HUES64 (cell line): ENCODE results near the gene ATG9B. TPM values are rescaled to one million over a fixed set of nuclear protein-coding genes. Genes with fewer than 3 reads are reported as not detected.

Experiments
- H3K27ac ChIP-seq: 2 replicates; pipeline ENCODE4 v1.7.0; 2013; ENCODE audit warnings: low read depth, low read length, inconsistent platforms
- H3K27me3 ChIP-seq: 2 replicates; pipeline ENCODE4 v1.6.1; 2013; ENCODE audit warnings: mild to moderate bottlenecking, low read length; ENCODE audit not compliant: insufficient read depth
- H3K36me3 ChIP-seq: 2 replicates; pipeline ENCODE4 v1.6.1; 2013; ENCODE audit warnings: mild to moderate bottlenecking, low read length; ENCODE audit not compliant: insufficient read depth
- H3K4me1 ChIP-seq: 2 replicates; pipeline ENCODE4 v1.6.1; 2013; ENCODE audit warnings: mild to moderate bottlenecking, low read length, moderate library complexity; ENCODE audit not compliant: insufficient read depth
- H3K4me3 ChIP-seq: 2 replicates; pipeline ENCODE4 v1.5.1; 2013; ENCODE audit warnings: mild to moderate bottlenecking, low read length, moderate library complexity
- H3K9ac ChIP-seq: 2 replicates; pipeline ENCODE4 v1.6.1; 2013; ENCODE audit warnings: mild to moderate bottlenecking, low read depth, low read length
- H3K9me3 ChIP-seq: 2 replicates; pipeline ENCODE4 v1.6.1; 2013; ENCODE audit warnings: low read depth, low read length; ENCODE audit not compliant: insufficient read depth
- WGBS: fragments of 150-250, 120-280 bp; methylation state at CpG from one replicate; pipeline ENCODE4 v1.1.7; 2013; ENCODE audit warnings: missing lambda C conversion rate; 5-methylcytosine and 5-hydroxymethylcytosine counted together
- polyA plus RNA-seq, 2 experiments: library from polyadenylated mRNA; stranded (reverse); fragments of 50-300 nt; gene quantifications; one replicate each; pipeline ENCODE4 v1.2.3, GENCODE V29; 2013

The ATG9B gene, protein sequence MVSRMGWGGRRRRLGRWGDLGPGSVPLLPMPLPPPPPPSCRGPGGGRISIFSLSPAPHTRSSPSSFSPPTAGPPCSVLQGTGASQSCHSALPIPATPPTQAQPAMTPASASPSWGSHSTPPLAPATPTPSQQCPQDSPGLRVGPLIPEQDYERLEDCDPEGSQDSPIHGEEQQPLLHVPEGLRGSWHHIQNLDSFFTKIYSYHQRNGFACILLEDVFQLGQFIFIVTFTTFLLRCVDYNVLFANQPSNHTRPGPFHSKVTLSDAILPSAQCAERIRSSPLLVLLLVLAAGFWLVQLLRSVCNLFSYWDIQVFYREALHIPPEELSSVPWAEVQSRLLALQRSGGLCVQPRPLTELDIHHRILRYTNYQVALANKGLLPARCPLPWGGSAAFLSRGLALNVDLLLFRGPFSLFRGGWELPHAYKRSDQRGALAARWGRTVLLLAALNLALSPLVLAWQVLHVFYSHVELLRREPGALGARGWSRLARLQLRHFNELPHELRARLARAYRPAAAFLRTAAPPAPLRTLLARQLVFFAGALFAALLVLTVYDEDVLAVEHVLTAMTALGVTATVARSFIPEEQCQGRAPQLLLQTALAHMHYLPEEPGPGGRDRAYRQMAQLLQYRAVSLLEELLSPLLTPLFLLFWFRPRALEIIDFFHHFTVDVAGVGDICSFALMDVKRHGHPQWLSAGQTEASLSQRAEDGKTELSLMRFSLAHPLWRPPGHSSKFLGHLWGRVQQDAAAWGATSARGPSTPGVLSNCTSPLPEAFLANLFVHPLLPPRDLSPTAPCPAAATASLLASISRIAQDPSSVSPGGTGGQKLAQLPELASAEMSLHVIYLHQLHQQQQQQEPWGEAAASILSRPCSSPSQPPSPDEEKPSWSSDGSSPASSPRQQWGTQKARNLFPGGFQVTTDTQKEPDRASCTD
- polyA plus RNA-seq (2013, experiment 1 of 2): 1.9 TPM
- polyA plus RNA-seq (2013, experiment 2 of 2): 3.7 TPM

DNA sequence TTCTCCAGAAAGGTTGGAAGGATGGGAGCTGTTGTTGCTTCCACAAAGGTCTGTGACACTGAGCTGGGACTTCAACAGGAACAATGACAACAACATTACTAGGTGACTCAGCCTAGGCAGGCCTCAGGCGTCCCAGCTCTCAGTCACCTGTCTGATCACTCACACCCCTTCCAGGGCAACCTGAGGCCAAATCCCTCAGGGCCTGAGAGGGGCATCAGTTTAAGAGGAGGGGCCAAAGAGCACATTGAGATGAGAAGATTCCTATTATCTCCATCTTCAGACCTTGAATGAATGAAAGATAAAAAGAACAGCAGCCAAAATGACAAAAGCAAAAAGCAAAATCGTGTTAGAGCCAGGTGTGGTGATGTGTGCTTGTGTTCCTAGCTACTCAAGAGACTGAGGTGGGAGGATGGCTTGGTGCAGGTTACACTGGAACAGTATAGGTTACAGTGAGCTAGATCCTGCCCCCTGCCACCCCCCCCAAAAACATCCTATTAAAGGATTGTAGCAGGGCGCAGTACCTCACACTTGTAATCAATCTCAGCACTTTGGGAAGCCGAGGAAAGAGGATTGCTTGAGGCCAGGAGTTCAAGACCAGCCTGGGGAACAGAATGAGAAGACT, at the start of gene ATG9B:
TSS of gene ATG9B (minus strand) at position 60 of the 622 bp plus-strand sequence. CDS start 71 bp downstream, outside the sequence.
- H3K27ac ChIP-seq: no peak within 1 kb of the TSS
- H3K9me3 ChIP-seq: no peaks in the 10 kb centered on the region
- H3K36me3 ChIP-seq: no peaks in the 10 kb centered on the region
- H3K27me3 ChIP-seq: peaks cover 11% of the 10 kb centered on the region
- no peak within 1 kb of the TSS for H3K4me3 ChIP-seq
- H3K4me1 ChIP-seq: peaks cover 31% of the 10 kb centered on the region
- WGBS: 74% methylated on average over 4 of the region's 4 CpGs
- no peak within 1 kb of the TSS for H3K9ac ChIP-seq

DNA sequence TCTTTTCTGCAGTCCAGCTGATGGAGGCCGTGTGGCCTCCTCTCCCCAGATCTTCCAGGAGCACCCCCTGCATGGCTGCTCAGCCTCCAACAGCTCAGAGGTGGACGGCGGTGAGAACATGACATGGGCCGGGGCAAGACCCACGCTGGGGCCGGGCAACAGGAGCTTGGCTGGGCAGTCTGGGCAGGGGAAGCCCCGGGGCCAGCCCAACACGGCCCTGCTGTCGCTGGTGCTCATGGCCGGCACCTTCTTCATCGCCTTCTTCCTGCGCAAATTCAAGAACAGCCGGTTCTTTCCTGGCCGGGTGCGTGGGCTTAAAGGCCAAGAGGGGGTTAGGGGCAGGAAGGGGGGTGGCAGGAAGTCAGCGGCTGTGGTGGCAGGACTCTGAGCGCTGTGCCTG, 49.7 kb upstream of the ATG9B start:
- H3K9me3 ChIP-seq: no peaks in the 10 kb centered on the region
- peaks cover 7% of the 10 kb centered on the region for H3K4me1 ChIP-seq
- H3K36me3 ChIP-seq: peaks cover 68% of the 10 kb centered on the region
- WGBS: 94% methylated on average over 17 of the region's 17 CpGs
- H3K27me3 ChIP-seq: no peaks in the 10 kb centered on the region
- no peak overlapping the region for H3K4me3 ChIP-seq
- H3K9ac ChIP-seq: no peak overlapping the region
- H3K27ac ChIP-seq: no peak overlapping the region

DNA sequence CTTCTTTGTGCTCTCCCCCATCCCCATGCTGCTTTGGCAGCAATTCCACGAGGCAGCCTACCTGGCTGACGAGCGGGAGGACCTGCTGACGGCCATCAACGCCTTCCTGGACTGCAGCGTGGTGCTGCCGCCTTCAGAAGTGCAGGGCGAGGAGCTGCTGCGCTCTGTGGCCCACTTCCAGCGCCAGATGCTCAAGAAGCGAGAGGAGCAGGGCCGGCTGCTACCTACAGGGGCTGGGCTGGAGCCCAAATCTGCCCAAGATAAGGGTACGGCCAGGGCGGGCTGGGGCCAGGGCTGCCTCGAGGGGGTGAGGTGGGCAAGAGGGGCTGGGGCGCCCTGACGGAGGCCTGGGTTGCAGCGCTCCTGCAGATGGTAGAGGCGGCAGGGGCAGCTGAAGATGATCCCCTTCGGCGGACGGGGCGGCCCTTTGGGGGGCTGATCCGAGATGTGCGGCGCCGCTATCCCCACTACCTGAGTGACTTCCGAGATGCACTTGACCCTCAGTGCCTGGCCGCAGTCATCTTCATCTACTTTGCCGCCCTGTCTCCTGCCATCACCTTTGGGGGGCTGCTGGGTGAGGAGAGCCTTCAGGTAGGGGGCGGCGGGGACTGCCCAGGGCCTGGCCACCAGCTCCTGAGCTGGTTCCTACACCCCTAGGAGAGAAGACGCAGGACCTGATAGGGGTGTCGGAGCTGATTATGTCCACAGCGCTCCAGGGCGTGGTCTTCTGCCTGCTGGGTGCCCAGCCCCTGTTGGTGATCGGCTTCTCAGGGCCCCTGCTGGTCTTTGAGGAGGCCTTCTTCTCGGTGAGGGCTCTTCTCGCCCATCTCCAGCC, 47.0 kb upstream of the ATG9B start:
- H3K27ac ChIP-seq: no peak overlapping the region

DNA sequence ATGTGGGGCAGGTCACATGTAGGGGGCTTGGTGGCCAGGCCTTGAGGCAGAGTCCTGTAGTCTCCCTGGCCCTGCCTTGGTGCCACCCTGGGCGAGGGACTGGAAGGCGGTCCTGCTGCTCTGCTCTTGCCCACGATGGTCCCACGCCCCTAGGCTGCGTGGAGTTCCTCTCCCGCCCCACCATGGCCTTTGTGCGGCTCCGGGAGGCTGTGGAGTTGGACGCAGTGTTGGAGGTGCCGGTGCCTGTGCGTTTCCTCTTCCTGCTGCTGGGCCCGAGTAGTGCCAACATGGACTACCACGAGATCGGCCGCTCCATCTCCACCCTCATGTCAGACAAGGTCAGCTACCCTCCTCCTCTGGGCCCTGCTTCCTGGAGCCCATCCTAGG, 46.3 kb upstream of the ATG9B start:
- WGBS: 96% methylated on average over 15 of the region's 15 CpGs
- Histone ChIP-seq H3K9me3 (no peaks in the 10 kb centered on the region), H3K27ac (no peak overlapping the region), H3K4me3 (no peak overlapping the region), H3K4me1 (no peaks in the 10 kb centered on the region), H3K36me3 (peaks cover 92% of the 10 kb centered on the region), H3K27me3 (no peaks in the 10 kb centered on the region), H3K9ac (no peak overlapping the region)

More for the DNA sequence above, 47.0 kb upstream of the ATG9B start:
- Histone ChIP-seq H3K27me3 (no peaks in the 10 kb centered on the region), H3K4me3 (no peak overlapping the region), H3K9me3 (no peaks in the 10 kb centered on the region), H3K36me3 (peaks cover 92% of the 10 kb centered on the region), H3K9ac (no peak overlapping the region), H3K4me1 (peaks cover 3% of the 10 kb centered on the region; the same call in 1 of the 2 replicates)
- 94% methylated on average over 39 of the region's 39 CpGs for WGBS

DNA sequence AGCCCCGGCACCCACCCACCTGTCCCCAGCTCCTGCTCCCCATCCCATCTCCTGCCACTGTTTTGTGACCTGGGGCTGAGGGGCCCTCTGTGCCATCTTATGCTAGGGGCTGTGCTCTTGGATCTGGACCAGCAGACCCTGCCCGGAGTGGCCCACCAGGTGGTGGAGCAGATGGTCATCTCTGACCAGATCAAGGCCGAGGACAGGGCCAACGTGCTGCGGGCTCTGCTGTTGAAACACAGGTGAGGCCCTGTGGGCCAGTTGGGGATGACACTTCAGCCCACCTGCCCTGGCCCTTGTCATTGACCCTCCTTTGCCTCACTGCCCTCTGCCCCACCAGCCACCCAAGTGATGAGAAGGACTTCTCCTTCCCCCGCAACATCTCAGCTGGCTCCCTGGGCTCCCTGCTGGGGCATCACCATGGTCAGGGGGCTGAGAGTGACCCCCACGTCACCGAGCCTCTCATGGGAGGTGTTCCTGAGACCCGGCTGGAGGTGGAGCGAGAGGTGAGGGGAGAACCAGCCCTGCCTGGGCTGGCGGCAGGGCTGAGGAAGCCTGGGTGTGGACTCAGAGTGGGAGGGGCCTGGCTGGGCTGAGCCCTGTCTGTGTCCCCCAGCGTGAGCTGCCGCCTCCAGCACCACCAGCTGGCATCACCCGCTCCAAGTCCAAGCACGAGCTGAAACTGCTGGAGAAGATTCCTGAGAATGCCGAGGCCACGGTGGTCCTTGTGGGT, 45.7 kb upstream of the ATG9B start:
- WGBS: 95% methylated on average over 17 of the region's 17 CpGs
- Histone ChIP-seq H3K9me3 (no peaks in the 10 kb centered on the region), H3K36me3 (peaks cover 92% of the 10 kb centered on the region), H3K4me3 (no peak overlapping the region), H3K4me1 (no peaks in the 10 kb centered on the region), H3K27ac (no peak overlapping the region), H3K27me3 (no peaks in the 10 kb centered on the region), H3K9ac (no peak overlapping the region)

DNA sequence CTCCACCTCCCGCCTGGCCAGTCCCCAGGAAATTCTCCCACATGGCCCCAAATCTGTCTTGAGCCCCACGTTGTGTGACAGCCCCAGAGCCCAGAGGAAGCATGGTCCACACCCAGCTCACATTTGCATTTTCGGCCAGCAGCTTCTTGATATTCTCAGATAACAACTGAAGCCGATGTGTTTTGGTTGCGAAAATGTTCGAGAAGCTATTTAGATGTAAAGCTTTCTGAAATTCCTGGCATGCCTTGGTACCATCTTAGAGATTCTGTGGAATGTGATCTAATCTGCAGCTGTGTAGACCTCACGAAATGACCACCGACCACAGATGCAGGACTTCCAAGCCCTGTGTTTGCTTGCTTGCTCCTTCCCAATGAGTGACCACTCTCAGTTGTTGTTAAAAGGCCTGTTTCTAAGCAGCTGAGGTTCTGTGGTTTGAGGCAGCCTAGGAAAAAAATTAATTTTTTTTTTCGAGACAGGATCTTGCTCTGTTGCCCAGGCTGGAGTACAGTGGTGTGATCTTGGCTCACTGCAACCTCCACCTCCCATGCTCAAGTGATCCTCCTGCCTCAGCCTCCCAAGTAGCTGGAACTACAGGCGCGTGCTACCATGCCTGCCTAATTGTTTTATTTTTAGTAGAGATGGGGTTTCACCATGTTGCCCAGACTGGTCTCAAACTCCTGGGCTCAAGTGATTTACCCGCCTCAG, 43.9 kb upstream of the ATG9B start:
- H3K4me1 ChIP-seq: no peaks in the 10 kb centered on the region
- H3K27me3 ChIP-seq: no peaks in the 10 kb centered on the region
- H3K9ac ChIP-seq: no peak overlapping the region
- peaks cover 81% of the 10 kb centered on the region for H3K36me3 ChIP-seq
- WGBS: 79% methylated on average over 12 of the region's 12 CpGs
- no peaks in the 10 kb centered on the region for H3K9me3 ChIP-seq
- H3K27ac ChIP-seq: peak overlapping the region; percentile 65; the same call in 1 of the 2 replicates
- H3K4me3 ChIP-seq: no peak overlapping the region

DNA sequence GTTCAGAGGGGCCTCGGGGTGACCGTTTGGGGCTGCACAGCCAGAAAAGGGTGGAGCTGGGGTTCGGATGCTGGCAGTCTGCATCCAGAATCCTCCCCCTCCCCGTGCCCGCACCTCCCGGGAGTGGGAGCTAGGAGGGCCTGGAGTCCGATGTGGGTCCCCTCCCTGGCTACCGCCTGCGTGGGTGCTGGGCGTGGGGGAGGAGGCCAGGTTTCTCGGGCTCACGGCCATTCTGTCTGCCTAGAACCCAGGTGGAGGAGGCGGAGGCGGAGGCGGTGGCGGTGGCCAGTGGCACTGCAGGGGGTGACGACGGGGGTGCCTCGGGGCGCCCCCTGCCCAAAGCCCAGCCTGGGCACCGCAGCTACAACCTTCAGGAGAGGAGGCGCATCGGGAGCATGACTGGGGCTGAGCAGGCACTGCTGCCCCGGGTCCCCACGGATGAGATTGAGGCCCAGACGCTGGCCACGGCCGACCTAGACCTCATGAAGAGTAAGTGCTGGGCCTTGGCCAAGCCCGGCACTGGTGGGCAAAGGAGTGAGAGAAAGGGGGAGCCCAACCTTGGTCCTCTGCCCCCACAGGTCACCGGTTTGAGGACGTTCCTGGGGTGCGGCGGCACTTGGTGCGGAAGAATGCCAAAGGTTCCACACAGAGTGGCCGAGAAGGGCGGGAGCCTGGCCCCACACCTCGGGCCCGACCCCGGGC, 42.1 kb upstream of the ATG9B start:
- H3K27me3 ChIP-seq: no peaks in the 10 kb centered on the region
- WGBS: 95% methylated on average over 39 of the region's 39 CpGs
- no peaks in the 10 kb centered on the region for H3K9me3 ChIP-seq
- H3K27ac ChIP-seq: no peak overlapping the region
- peaks cover 66% of the 10 kb centered on the region for H3K36me3 ChIP-seq
- H3K4me3 ChIP-seq: no peak overlapping the region
- H3K9ac ChIP-seq: no peak overlapping the region
- peaks cover 10% of the 10 kb centered on the region for H3K4me1 ChIP-seq

DNA sequence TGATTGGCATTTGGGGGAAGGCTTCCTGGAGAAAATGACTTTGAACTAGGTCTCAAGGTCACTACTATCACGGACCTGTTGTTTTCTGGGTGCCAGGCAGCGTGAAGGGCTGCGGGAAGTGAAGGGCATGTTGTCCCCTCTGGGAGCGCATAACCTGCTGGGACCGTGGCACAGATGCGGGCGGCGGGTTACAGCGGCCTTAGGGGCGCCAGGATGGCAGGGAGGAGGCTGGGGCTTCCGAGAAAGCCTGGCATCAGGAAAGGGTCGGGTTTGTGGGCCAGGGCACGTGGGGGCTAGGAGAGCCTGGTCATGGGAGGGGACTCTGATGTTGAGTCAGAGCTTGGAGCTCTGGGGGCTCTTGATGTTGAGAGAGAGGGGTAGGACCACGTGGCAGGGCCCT, 41.2 kb upstream of the ATG9B start:
- 95% methylated on average over 14 of the region's 14 CpGs for WGBS
- Histone ChIP-seq H3K4me1 (peaks cover 17% of the 10 kb centered on the region), H3K9me3 (no peaks in the 10 kb centered on the region), H3K27me3 (peaks cover 4% of the 10 kb centered on the region; the same call in 1 of the 2 replicates), H3K4me3 (no peak overlapping the region), H3K9ac (no peak overlapping the region), H3K27ac (no peak overlapping the region), H3K36me3 (peaks cover 59% of the 10 kb centered on the region)

DNA sequence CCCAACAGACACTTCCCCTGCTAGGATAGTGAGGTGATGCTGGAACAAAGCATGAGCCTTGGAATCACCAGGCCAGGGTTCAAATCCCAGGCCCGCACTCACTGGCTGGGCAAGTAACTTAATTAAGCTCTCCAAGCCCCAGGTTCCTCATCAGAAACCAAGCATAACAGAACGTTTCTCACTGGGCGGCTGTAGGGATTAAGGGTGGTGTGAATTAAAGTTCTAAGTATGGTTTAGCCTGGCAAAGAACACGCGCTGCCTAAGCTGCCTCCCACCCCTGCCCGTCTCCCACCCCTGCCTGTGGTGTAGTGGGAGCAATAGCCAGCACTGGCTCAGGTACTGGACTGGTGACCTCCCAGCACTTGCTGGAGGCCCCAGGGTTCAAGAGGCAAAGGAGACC, 40.7 kb upstream of the ATG9B start:
- no peaks in the 10 kb centered on the region for H3K9me3 ChIP-seq
- H3K27me3 ChIP-seq: peaks cover 7% of the 10 kb centered on the region; the same call in 1 of the 2 replicates
- no peak overlapping the region for H3K27ac ChIP-seq
- peaks cover 20% of the 10 kb centered on the region for H3K4me1 ChIP-seq
- no peak overlapping the region for H3K9ac ChIP-seq
- no peak overlapping the region for H3K4me3 ChIP-seq
- WGBS: 94% methylated on average over 6 of the region's 6 CpGs
- H3K36me3 ChIP-seq: peaks cover 54% of the 10 kb centered on the region
